Non-pigmented ciliary epithelial cell (primary cell): ENCODE results near the gene POLR1F.

ENCODE experiments used
- DNase-seq: peaks from one replicate; pipeline ENCODE4 v3.0.0-alpha.2; 2010; ENCODE audit warnings: low read depth

Gene POLR1F

GRCh38 chr7:19675816-19676215, 33.0 kb downstream of the POLR1F start:
- DNase-seq = no peak

GRCh38 chr7:19674266-19674960, 34.4 kb downstream of the POLR1F start:
- no peak for DNase-seq

- no peak for DNase-seq
Measured at GRCh38 chr7:19670806-19671205, 38.0 kb downstream of the POLR1F start.

GRCh38 chr7:19665399-19666008, 43.3 kb downstream of the POLR1F start:
- DNase-seq = no peak

- DNase-seq = no peak
Measured at GRCh38 chr7:19663816-19664462, 44.9 kb downstream of the POLR1F start.

- DNase-seq = no peak
Measured at GRCh38 chr7:19648791-19649190, 60.0 kb downstream of the POLR1F start.
